T-helper 1 cell treated with Interleukin-12 subunit alpha and Interleukin-12 subunit beta and Interleukin-4 antibody, amounts not matched to agents 30 ng/mL and 1 ng/mL, for 36 hours (primary cell): ENCODE measurements around the gene MPZ. TPM values are rescaled to one million over a fixed set of nuclear protein-coding genes. Genes with fewer than 3 reads are reported as not detected.

Source experiments
- intact Hi-C: fragments of 100-400 bp; cut with micrococcal nuclease; formaldehyde crosslinking; loops from one replicate; pipeline ENCODE4 v1.15.1; 2024
- total RNA-seq: library from RNA; stranded (reverse); gene quantifications from 2 replicates; pipeline ENCODE4 v1.2.3, GENCODE V29; 2022

MPZ gene
- 6.1 and 7.0 TPM in 2 replicates for total RNA-seq

- intact Hi-C loops, result loop anchor here (5.0 to 10.0 kb wide), 3 partner anchors 193 to 435 kb away; partner anchors contain the start of genes DUSP12, NIT1, PFDN2 and USF1
Measured at GRCh38 chr1:161309868-161310267, at the start of gene MPZ. MPZ (minus strand) TSS chr1:161309968; CDS start chr1:161309905, 63 bp downstream.

DNA sequence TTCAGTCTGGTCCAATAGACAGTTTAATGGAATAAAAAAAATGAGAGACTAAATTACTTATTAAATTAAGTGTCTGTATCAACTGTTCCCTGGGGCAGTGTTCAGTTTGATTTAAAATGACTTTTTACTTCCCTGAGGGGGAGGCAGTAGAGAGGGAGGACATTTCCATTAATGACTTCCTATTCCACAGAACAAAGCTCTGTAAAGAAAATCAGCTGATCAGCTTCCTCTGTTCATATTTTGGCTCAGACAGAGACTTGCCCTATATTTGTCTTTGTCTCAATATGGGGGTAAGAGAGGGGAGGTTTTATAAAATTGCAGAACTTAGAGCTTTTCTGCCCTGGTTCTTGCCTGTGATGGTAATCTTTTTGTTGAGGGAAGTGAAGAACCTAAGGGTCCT, 49.5 kb upstream of the MPZ start:
- intact Hi-C loops, result no loop called here

DNA sequence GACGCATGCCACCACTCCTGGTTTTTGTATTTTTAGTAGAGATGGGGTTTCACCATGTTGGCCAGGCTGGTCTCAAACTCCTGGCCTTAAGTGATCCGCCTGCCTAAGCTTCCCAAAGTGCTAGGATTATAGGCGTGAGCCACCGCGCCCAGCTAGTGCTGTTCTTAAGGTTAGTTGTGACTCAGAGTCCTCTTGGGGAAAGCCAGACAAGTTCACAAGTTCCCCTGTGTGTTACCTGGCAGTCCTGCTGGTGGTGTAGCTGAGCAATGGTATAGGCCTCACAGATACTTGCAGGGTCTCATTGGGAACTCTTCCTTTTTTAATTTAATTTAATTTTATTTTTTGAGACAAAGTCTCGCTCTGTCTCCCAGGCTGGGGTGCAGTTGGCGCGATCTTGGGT, 47.3 kb upstream of the MPZ start:
- intact Hi-C loops, result no loop called here

GRCh38 chr1:161351482-161351881, 41.7 kb upstream of the MPZ start:
- intact Hi-C loops, result no loop called here

DNA sequence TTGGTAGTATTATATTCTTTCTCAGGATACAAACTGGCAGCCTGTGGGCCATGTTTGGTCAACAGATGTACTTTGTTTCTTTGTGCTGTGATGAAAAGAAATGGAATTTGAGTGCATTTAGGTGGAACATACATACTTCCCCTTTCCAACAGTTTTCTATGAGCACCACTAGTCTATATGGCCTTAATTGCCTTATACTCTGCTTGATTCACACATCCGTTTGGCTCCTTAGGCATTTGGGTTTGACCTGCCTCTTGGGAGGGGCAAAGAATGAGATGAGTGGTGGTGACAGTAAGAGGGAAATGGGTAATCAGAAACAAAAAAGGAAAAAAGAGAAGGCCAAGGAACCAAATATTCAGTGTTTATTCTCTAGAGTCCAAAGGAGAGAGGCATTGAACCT, 40.9 kb upstream of the MPZ start:
- intact Hi-C loops, result no loop called here

- intact Hi-C loops, result no loop called here
Measured at GRCh38 chr1:161342821-161343220, 33.1 kb upstream of the MPZ start.

GRCh38 chr1:161342177-161342576, 32.4 kb upstream of the MPZ start:
- intact Hi-C loops, result no loop called here

DNA sequence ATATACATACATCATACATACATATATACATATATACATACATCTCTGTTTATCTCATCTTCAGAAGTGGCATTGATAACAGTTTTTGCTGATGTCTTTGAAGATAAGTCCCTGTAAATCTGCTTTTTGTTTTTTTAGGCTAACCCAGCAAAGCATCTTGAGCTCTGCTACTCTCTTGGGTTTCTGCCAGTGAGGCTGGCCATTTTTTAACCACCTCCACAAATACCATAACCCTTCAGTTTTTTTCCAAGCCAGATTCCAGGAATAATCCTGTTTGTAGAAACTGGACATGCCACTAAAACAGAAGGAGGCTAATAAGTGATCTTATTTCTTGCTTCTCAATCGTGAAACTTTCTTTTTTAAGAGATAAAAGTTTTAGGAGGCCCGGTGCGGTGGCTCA, 26.0 kb upstream of the MPZ start:
- intact Hi-C loops, result no loop called here

- intact Hi-C loops, result no loop called here
Measured at GRCh38 chr1:161333166-161333565, 23.4 kb upstream of the MPZ start.

GRCh38 chr1:161330346-161330745, 20.6 kb upstream of the MPZ start:
- intact Hi-C loops, result no loop called here

GRCh38 chr1:161324020-161324419, 14.3 kb upstream of the MPZ start:
- intact Hi-C loops, result no loop called here

- intact Hi-C loops, result loop anchor here (2.0 to 10.0 kb wide), 2 partner anchors 67 to 429 kb away; partner anchors contain the start of gene DUSP12
Measured at GRCh38 chr1:161315841-161316674, 6.3 kb upstream of the MPZ start.

DNA sequence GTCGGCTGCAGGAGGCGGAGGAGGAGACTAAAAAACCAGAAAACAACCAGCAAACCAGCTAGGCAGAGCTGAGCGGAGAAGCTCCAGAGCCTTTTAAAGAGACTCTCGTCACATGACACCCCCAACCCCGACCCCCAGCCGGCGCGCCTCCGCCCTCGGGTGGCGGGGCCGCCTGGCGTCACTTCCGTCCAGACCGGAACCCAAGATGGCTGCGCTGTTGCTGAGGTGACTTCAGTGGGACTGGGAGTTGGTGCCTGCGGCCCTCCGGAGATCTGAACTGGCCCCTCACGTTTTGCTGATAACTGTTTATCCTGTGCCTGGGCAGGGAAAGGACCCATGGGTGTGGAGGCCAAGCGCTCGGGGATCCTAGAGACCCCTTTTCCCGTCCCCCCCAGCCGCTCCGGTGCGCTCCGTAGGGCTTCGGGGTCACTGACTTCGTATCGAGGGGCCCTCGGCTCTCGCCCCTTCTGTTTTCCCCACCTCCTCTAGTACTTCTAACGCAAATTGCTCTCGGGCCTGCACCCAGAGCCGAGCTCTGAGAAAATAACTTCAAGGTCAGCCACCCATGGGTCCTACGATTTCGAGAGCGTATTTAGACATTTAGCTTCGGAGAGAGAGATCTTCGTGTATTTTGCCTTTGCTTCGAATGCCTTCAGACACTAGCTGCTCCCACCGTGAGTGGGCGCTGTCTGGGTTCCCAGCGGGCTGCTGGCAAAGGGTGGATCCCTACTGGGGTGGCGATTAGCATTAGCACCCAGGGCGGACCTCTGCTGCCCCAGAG, 4.6 kb upstream of the MPZ start, which contains the start of gene SDHC:
SDHC (plus strand) TSS at position 181 of the 781 bp plus-strand sequence; CDS start at position 206, 25 bp downstream.
- intact Hi-C loops, result loop anchor here (1.0 to 10.0 kb wide), 6 partner anchors 8 to 430 kb away; partner anchors contain the start of genes DUSP12, NDUFS2, NIT1 and PFDN2

GRCh38 chr1:161313554-161314200, 3.9 kb upstream of the MPZ start:
- intact Hi-C loops, result loop anchor here (1.0 to 10.0 kb wide), 6 partner anchors 7 to 431 kb away; partner anchors contain the start of genes DUSP12, NDUFS2, NIT1 and PFDN2

- intact Hi-C loops, result loop anchor here (5.0 to 10.0 kb wide), 2 partner anchors 194 to 433 kb away; partner anchors contain the start of genes DUSP12, NIT1 and PFDN2
Measured at GRCh38 chr1:161311595-161312181, 1.9 kb upstream of the MPZ start.

- intact Hi-C loops, result loop anchor here (10.0 kb wide), 1 partner anchor 263 kb away; the partner anchor contains the start of gene USF1
Measured at GRCh38 chr1:161307892-161308638, 1.7 kb downstream of the MPZ start.

GRCh38 chr1:161307230-161307768, 2.5 kb downstream of the MPZ start:
- intact Hi-C loops, result loop anchor here (10.0 kb wide), 1 partner anchor 262 kb away; the partner anchor contains the start of gene USF1

DNA sequence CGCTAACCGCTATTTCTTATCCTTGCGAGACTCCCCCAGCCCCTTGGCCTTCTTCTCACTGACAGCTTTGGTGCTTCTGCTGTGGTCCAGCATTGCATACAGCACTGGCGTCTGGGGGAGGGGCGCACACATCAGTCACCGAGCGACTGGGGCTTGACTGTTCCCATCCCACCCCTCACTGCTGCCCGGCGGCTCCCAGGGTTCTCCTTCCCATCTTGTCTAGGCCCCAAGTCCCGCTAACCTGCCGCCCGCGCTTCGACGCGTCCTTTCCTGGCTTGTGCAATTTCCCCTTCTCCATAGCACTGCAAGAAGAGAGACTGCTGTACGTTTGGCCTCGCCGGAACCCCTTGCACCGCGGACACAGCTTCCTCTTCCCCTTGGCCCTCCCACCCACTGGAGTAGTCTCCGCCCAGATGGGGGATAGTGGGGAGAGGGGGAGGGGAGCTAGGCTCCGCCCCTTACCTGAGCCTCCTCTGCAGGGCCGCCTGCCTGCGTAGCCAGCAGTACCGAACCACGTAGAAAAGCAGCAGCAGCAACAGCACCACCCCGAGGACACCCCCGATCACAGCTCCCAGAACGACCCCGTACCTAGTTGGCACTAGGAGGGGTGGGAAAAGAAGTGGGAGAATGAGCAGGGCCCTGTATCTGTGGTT, 3.8 kb downstream of the MPZ start:
- intact Hi-C loops, result loop anchor here (1.0 to 10.0 kb wide), 5 partner anchors 8 to 261 kb away; partner anchors contain the start of genes NDUFS2, SDHC and USF1
